GM19238 (cell line): ENCODE data around the gene CTNND1.
"Not testable (repeated sequence)": the region's sequence is repeated elsewhere in the genome, so short reads cannot be mapped to it uniquely, and the experiment has no call there.

ENCODE experiments used
- DNase-seq: peaks from one replicate; pipeline ENCODE4 v3.0.0; 2011; ENCODE audit warnings: low spot score; ENCODE audit not compliant: insufficient read length

CTNND1 gene, protein sequence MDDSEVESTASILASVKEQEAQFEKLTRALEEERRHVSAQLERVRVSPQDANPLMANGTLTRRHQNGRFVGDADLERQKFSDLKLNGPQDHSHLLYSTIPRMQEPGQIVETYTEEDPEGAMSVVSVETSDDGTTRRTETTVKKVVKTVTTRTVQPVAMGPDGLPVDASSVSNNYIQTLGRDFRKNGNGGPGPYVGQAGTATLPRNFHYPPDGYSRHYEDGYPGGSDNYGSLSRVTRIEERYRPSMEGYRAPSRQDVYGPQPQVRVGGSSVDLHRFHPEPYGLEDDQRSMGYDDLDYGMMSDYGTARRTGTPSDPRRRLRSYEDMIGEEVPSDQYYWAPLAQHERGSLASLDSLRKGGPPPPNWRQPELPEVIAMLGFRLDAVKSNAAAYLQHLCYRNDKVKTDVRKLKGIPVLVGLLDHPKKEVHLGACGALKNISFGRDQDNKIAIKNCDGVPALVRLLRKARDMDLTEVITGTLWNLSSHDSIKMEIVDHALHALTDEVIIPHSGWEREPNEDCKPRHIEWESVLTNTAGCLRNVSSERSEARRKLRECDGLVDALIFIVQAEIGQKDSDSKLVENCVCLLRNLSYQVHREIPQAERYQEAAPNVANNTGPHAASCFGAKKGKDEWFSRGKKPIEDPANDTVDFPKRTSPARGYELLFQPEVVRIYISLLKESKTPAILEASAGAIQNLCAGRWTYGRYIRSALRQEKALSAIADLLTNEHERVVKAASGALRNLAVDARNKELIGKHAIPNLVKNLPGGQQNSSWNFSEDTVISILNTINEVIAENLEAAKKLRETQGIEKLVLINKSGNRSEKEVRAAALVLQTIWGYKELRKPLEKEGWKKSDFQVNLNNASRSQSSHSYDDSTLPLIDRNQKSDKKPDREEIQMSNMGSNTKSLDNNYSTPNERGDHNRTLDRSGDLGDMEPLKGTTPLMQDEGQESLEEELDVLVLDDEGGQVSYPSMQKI

DNA sequence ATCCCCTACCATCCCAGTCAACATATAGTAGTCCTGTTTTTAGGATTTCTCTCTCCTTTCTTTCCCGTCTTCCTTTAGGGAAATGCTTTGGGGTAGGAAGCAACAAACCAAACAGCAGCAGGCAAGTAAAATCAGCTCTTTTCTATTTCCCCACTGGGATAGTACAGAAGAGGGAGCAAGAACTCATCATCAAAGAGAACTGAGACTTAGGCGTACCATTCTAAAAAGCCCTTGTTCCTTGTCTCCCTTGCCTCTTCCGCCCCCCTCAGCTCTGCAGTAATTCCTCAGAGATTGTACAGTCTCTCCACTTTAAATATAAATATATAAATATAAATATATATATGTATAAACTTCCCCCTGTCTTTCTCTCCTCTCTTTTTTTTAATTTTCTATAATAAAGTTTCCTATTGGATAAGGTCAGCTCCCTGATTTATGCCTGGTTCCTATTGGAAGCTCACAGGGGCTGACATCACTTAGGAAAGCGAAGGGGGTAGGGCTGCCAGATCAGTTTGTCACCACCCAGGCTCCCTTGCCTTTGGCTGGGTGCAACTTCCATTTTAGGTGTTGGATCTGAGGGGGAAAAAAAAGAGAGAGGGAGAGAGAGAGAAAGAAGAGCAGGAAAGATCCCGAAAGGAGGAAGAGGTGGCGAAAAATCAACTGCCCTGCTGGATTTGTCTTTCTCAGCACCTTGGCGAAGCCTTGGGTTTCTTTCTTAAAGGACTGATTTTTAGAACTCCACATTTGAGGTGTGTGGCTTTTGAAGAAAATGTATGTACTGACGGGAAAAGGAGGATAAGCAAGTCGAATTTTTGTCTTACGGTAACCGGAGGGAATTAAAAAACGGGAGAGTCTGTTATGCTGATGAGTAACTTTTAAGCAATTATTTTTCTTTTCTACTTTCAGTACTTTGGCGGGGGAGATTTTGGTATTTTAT lies at the start of gene CTNND1:
TSS of gene CTNND1 (plus strand) at position 502 of the 934 bp plus-strand sequence. CDS start 29,677 bp downstream, outside the sequence.
- DNase-seq = peak; percentile 82

DNA sequence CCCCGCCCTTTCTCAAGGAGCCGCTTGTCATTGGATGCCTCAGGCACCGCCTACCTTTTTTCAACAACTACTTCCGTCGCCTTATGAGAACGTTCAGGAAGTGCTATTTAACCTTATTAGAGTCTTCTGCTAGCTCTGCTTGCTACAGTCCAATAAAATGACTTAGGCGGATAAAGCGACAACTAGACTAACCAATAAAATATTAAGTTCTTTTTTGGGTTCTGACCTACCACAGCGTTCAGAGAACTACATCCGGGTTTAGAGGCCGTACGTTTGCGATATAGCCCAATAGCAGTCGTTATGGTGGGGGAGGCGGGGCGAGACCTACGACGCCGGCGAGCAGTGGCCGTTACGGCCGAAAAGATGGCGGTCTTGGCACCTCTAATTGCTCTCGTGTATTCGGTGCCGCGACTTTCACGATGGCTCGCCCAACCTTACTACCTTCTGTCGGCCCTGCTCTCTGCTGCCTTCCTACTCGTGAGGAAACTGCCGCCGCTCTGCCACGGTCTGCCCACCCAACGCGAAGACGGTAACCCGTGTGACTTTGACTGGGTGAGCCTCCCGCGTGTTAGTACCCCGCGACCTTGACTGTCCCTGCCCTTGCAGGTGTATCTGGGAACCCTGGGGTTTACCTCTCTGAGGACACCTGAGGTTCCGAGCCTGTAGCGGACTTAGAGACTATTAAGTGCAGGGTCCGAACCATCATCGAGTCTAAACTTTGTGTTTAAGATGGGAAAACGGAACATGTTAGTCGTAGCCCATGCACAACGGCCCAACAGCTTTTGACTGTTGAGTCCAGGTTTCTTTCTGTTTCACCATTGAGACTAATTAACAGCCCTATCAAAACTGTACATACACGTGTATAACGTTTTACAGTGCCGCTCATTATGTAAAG lies 49.1 kb upstream of the CTNND1 start, which contains the start of gene TMX2:
TSS of gene TMX2 (plus strand) at position 338 of the 895 bp plus-strand sequence. CDS start at position 364, 26 bp downstream.
- peak; percentile 74 for DNase-seq

DNA sequence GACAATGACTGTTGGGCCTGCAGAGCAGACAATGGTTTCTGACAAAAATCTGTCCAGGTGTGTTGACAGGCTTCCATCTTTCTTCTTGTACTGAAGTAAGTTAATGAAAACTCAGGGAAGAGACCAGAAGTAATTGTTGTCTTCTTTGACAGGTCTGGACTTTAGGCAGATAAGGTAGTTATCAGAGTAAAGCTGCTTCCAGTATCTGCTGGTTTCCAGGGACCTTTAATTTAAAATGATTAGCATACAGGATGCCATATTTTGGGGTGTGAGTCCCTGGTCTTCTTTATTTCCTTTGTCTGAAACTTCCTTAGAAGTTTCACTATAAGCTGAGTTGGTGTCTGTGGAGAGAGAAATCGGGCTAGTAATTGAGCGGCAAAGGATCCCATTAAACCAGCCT lies 47.8 kb upstream of the CTNND1 start:
- no peak for DNase-seq

DNA sequence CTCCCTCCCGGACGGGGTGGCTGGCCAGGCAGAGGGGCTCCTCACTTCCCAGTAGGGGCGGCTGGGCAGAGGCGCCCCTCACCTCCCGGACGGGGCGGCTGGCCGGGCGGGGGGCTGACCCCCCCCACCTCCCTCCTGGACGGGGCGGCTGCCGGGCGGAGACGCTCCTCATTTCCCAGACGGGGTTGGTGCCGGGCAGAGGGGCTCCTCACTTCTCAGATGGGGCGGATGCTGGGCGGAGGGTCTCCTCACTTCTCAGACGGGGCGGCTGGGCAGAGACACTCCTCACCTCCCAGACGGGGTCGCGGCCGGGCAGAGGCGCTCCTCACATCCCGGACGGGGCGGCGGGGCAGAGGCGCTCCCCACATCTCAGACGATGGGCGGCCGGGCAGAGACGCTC lies 44.9 kb upstream of the CTNND1 start:
- DNase-seq = not testable (repeated sequence)

DNA sequence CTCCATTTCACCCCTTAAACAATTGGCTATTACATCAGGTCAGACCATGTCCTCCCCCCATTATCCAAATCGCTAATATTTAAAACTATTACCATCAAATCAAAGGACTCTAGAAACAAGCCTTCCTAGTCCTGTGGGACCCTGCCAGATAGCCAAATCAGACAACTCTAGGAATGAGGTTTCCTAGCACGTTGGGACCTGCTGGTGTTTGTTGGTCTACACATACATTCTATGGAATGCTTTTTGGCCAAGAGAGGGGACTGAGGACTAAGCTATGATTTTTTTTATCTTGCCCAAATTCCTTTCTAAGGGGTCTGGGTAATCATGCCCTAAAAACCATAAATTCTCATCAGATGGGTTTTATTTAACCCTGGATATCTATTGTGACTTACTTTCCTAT lies 34.4 kb upstream of the CTNND1 start:
- DNase-seq = no peak

DNA sequence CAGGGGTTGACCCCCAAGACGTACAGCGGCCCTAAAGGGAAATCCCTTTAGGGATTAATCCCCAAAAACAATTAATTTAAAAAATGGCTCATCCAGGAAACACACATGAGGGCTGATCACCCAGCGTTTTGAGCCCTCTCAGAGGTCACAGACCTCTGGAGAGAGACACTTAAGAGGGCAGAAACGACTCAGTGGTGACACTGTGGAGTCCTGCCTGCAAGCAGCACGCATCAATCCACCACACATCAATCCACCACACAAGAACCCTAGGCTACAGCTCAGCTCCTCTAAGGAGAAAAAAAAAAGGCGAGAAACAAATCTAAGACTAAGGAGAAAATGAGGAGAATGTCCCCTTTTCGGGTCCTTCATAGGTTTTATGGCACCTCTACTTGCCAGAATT lies 32.8 kb upstream of the CTNND1 start:
- DNase-seq = no peak

DNA sequence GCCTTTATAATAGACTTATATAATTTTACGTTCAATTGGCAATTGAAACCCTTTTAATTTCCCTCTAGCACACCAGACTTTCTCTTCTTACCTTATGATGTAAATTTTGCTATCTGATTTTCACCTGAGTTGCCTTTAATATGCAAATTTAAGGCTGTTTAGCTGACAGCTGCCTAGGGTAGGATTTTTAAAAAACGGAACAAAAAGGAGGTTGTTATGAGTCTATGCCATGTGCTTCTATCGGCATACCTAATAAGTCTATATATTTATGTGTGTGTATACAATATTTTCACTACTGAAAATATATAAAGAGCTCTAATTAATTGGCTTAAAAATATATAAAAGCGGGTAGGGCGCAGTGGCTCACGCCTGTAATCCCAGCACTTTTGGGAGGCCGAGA lies 32.1 kb upstream of the CTNND1 start:
- no peak for DNase-seq

DNA sequence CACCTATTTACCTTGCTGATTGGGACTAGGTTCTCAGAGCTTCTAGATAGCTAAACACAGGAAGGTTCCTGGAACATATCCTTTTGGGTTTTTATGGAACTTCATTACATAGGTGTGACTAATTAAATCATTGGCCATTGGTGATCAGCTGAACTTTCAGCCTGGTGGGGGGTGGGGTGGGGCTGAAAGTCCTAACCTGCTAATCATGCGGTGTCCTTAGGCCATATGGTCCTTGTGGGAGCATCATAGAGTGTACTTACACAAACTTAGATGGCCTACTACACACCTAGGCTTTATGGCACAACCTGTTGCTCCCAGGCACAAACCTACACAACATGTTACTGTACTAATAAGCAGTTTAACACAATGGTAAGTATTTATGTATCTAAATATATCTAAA lies 28.9 kb upstream of the CTNND1 start:
- no peak for DNase-seq

DNA sequence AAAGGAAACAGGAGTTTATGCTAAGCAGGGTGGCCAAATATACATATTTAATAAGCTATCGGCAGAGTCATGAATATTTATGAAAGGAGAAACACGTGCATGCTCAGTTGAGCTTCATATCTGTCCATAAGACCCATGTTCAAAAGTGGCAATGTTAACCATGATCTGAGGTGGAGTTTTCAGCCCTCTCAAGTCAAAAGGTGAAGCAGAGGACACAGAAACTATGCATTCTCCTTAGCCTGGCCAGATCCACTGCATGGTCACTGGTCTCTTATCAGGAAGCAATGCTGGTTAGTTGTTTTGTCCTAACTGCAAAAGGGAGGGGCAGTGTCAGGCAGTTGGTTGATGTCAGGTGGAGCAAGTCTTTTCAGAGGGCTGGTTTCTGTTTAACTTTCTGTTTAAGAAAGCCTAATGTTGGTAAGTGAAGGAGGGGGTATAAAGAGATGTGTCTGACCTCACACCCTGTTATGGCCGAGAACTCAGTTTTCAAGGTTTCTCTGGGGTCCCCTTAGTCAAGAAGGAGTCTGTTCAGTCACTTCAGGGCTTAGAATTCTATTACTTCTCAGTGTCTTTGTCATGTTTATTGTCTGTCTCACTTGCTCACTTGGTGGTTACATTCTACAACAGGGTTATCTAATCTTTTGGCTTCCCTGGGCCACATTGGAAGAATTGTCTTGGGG lies 25.8 kb upstream of the CTNND1 start:
- DNase-seq = no peak

DNA sequence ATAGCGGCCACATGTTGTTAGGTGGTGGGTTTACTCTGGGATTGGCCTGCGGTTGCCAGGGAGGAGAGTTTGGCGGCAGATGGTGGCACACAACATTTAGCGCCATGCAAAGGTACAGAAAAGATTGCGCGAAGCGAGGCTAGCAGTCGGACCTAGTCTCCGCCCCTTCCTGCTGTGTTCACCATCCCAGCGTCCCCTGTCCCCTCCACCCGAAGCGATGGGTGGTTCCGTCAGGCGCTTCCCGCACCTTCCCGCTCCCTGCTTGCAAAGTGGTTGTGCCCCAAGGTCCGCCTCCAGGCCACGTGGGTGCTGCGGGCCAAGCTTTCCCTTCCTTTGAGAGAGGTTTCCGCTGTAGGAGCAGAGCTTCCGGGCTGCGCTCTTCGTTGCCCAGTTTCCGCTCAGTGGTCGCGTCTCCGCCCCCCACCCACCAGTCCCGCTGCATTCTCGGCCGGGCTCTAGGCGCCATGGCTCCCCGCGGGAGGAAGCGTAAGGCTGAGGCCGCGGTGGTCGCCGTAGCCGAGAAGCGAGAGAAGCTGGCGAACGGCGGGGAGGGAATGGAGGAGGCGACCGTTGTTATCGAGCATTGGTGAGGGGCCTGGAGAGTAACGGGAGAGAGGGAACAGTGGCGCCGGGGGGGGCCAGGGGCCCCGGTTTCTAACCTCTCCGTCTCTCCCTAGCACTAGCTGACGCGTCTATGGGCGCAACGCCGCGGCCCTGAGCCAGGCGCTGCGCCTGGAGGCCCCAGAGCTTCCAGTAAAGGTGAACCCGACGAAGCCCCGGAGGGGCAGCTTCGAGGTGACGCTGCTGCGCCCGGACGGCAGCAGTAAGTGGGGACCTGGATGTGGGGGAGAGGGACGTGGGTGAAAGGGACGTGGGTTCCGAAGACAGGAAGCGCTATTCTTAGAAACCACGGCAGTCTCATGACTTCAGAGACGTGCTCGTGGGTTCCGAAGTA lies 20.2 kb upstream of the CTNND1 start, which contains the start of gene SELENOH:
TSS of gene SELENOH (plus strand) at position 360 of the 955 bp plus-strand sequence. CDS start at position 465, 105 bp downstream.
- DNase-seq = peak; percentile 89

DNA sequence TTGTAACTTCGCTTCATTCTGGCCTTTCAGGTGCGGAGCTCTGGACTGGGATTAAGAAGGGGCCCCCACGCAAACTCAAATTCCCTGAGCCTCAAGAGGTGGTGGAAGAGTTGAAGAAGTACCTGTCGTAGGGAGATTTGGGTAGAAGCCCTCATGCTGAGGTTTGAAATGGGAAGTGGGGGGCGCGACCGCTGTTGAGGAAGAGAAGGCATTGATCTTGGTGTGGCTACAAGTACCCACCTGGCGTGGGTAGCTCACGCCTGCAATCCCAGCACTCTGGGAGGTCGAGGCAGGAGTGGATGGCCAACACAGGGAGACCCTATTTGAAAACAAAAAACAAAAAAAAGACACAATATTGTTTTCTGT lies 19.5 kb upstream of the CTNND1 start:
- DNase-seq = no peak

DNA sequence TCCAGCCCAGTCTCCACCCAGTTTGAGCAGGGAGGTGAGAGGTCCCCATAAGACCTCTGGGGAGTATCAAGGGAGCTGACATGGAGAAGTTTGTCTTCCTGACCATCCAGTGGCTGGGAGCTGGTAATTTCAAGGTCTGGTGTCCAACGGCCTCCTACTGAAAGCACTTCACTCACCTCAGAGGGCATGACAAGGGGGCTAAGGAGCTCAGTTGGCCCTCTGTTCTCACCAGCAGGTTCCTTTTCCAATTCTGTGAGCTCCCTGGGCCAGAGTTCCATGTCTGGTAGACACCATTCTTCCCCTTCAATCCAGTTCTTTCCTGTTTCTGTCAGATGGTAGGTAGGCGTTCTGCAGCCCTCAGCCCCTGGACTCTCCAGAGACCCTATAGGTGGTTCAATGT lies 17.2 kb upstream of the CTNND1 start:
- no peak for DNase-seq

DNA sequence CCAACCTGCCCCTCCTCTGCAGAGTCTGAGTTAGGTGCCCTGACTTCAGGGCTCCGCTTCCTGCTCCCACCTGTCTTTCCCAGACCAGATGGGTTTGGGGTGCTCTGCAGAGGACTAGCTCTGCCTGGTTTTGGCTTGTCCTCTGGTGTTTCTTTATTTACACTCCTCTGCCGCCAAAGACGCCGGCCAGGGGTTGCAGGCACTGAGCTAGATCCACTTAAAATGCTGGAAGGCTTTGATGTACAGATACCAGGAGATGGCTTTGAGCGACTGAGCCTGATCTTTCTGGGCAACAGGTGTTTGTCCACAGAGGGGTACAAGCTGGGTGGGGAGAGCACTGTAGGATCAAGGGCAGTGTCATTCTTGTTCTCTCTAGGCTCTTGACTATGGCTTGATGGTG lies 16.4 kb upstream of the CTNND1 start:
- DNase-seq = no peak

DNA sequence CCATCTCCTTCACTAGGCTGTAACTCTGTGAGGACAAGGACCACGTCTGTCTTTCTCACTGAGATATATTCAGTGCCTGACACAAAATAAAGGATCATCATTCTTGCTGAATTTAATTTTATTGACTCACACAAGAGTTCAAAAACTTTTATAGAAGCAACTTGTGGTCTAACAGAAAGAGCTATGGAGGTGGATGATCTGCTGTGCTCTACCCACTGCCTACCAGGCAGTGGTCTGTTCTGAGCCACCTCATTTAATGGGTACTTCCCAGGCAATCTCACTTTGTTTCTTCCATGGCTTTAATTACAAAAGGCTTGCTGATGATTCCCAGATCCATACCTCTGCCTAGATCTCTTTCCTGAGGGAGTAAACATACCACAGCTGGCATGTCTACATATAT lies 14.7 kb upstream of the CTNND1 start:
- DNase-seq = no peak

DNA sequence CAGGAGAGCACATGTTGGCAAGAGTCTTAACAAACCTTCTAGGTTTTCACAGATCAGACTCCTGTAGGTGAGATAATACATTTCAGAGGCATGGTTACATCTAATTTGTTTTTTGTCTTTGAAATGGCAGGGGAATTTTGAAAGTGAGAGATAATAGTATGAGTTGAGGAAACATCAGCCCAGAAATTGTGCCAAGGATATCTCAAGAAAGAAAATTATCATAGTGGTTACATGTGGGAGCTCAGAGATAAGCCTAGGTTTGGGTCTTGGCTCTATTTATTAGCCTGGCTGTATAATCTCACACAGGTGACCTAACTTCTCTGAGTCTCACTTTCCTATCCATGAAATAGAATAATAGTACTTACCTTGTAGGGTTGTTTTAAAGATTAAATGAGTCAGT lies 10.4 kb upstream of the CTNND1 start:
- no peak for DNase-seq

DNA sequence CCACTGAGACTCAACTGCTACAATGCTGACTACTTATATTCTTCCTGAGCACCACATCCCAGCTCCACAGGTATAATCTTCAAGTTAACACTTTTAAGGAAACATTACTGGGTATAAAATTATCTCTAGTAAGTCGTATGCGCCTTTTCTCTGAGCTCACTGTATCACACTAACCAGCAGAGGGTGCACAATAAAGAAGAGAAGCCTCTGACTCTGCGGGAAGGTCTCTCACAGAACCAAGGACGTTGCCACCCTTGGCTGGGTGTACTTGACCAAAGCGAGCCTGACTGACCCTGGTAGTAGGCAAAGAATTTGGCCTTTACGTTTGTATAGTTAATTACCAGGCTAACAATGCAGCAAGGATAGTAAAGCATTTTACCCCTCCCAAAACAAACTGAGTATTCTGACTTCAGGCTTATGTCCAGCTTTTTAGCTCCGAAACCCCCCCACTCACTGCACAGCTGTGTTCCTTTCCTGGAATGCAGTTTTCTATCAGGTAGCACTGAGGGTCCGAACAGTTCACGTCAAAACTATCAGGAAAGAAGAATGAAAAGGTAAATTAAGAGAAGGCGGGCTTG lies 9.8 kb upstream of the CTNND1 start, which contains the start of gene BTBD18:
TSS of gene BTBD18 (minus strand) at position 144 of the 578 bp plus-strand sequence. CDS start 631 bp downstream, outside the sequence.
- DNase-seq = no peak

DNA sequence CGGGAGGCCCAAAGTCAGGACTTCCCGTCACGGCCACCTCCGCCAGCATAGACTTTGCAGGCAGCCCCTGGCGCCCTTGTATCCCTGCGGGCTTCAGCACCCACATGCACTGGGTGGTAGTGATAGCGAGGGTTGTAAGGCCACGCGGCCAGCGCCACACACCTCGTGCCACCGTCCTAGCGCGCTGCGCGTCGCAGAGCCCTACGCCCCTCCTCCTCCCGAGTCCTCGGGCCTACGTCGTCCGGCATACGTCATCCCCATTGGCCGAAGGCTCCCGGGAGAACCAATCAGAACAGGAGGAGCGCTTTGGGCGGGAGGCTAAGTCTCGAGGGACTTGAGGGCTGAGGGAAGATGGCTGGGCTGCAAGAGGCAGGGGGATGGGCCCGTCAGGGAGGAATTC lies 8.6 kb upstream of the CTNND1 start:
- DNase-seq = no peak

DNA sequence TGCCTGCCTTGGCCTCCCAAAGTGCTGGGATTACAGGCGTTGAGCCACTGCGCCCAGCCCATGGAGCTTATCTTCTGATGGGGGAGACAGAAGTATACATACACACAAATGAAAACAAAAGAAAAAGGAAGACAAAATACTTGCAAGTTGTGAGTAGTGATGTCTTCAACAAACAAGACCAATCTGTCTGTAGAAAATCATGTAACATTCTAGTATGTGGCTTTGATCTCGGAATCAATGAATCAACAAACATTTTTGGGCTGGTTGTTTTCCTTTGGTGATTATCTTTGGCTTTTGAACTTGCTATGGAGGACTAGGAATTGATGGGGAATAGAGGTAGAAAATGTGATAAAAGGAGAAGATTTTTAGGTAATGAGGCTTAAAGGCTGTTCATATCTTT lies 3.4 kb upstream of the CTNND1 start:
- DNase-seq = no peak
